ENCODE measurements around the gene CPEB1. TPM values are rescaled to one million over a fixed set of nuclear protein-coding genes. Genes with fewer than 3 reads are reported as not detected.

Gene CPEB1
- total RNA-seq, 1 donor from 2014 or later: 2.4 TPM

- peak within 1 kb of the TSS; percentile 94 to 96 for H3K27ac ChIP-seq
- peak within 1 kb of the TSS; percentile 64 to 76 for H3K4me3 ChIP-seq
- no peaks in the 10 kb centered on the region for H3K9me3 ChIP-seq
- no peaks in the 10 kb centered on the region for H3K27me3 ChIP-seq
- intact Hi-C loops (cut with DNase I): loop anchor here (1.0 to 10.0 kb wide), 8 partner anchors 106 to 664 kb away; partner anchors contain the start of genes BTBD1, CPEB1, EFL1 and HDGFL3
- peaks cover 27 to 35% of the 10 kb centered on the region in 2 donors for H3K36me3 ChIP-seq
- peak; percentile 83 to 99 for DNase-seq (ENCODE audit: low spot score in 2 of 2)
- TF ChIP-seq CTCF (IDR thresholded peaks at IDR 0.05): peak; percentile 97 to 99 (median 98)
- peaks cover 0 to 16% of the 10 kb centered on the region in 2 donors for H3K4me1 ChIP-seq
Observed at GRCh38 chr15:82540055-82540983, 106.8 kb downstream of the CPEB1 start, which contains the start of gene RPS17. Gene RPS17 (minus strand): TSS chr15:82540457. CDS start chr15:82540428, 29 bp downstream.

DNA sequence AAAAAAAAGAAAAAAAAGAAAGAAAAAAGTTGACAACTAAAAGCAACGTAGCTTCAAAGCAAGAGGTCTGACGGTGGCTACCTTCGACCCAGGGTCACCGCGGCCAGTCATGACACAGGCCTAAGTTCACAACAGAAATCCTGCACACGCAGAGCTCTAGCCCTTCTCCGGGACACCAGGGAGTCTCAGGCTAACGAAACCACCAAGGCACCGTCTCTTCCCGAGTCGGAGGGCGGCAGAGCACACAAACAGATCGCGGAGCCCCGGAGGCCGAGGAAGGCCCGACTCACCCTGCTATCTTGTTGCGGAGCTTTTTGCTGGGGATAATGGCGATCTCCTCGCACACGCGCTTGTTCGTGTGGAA, 107.5 kb downstream of the CPEB1 start:
- intact Hi-C loops (cut with DNase I): loop anchor here (1.0 to 10.0 kb wide), 8 partner anchors 107 to 665 kb away; partner anchors contain the start of genes BTBD1, CPEB1, EFL1 and HDGFL3

GRCh38 chr15:82538961-82539690, 108.0 kb downstream of the CPEB1 start:
- Histone ChIP-seq H3K9me3 (no peaks in the 10 kb centered on the region), H3K4me1 (peaks cover 0 to 16% of the 10 kb centered on the region in 2 donors), H3K36me3 (peaks cover 27 to 47% of the 10 kb centered on the region in 2 donors), H3K4me3 (peak overlapping the region; percentile 64 to 76), H3K27me3 (no peaks in the 10 kb centered on the region), H3K27ac (peak overlapping the region; percentile 78 to 96)
- peak in 1 of 2 donors; percentile 53 for DNase-seq (ENCODE audit: low spot score in 2 of 2)
- intact Hi-C loops (cut with DNase I): no loop called here
- no peak for TF ChIP-seq CTCF (IDR thresholded peaks at IDR 0.05)

More for the DNA sequence above, 107.5 kb downstream of the CPEB1 start:
- peaks cover 0 to 16% of the 10 kb centered on the region in 2 donors for H3K4me1 ChIP-seq
- no peaks in the 10 kb centered on the region for H3K27me3 ChIP-seq
- peak overlapping the region; percentile 64 to 76 for H3K4me3 ChIP-seq
- H3K36me3 ChIP-seq: peaks cover 27 to 42% of the 10 kb centered on the region in 2 donors
- H3K27ac ChIP-seq: peak overlapping the region; percentile 78 to 96
- H3K9me3 ChIP-seq: no peaks in the 10 kb centered on the region
- TF ChIP-seq CTCF (IDR thresholded peaks at IDR 0.05): no peak
- DNase-seq (ENCODE audit: low spot score in 2 of 2): no peak

DNA sequence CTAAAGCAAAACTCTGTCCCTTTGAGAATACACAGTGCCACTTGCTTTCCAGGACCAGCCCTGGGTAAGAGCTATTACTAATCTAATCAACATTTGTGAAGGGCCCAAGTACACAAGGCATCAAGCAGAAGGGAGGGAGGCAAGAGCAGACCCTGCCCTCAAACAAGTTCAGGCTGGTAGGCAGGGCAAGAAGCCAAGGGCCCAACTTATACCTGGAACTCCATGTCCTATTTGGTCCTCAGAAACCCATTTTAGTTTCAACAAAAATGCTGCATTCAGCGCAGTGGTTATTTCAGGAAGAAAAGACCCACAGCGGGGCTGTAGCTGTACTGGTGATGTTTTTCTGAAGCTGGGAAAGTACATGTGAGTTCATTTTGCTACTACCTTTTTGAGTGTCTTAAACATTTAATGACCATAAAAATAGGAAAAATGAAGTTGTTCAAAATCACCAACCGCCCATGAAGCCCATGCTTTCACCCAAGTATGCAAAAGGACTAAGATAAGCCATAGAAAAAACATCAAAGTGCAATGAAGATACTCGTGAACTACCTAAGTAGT, 109.7 kb downstream of the CPEB1 start:
- no peak for TF ChIP-seq CTCF (IDR thresholded peaks at IDR 0.05)
- Histone ChIP-seq H3K4me3 (no peak overlapping the region), H3K36me3 (peaks cover 27 to 56% of the 10 kb centered on the region in 2 donors), H3K27me3 (no peaks in the 10 kb centered on the region), H3K27ac (no peak overlapping the region), H3K4me1 (peaks cover 0 to 16% of the 10 kb centered on the region in 2 donors), H3K9me3 (no peaks in the 10 kb centered on the region)
- intact Hi-C loops (cut with DNase I): no loop called here
- DNase-seq (ENCODE audit: low spot score in 2 of 2): no peak

All from ascending aorta (tissue), 2 donors.